T follicular helper cell (primary cell): Measurements from ENCODE around the gene TLX2.
A peak's percentile ranks its signal among the peaks of the same experiment; 100 is the strongest.

ENCODE experiments used
- DNase-seq: peaks from one replicate; pipeline ENCODE4 v3.0.0-alpha.2; 2020; ENCODE audit warnings: low read depth

TLX2 gene

DNA sequence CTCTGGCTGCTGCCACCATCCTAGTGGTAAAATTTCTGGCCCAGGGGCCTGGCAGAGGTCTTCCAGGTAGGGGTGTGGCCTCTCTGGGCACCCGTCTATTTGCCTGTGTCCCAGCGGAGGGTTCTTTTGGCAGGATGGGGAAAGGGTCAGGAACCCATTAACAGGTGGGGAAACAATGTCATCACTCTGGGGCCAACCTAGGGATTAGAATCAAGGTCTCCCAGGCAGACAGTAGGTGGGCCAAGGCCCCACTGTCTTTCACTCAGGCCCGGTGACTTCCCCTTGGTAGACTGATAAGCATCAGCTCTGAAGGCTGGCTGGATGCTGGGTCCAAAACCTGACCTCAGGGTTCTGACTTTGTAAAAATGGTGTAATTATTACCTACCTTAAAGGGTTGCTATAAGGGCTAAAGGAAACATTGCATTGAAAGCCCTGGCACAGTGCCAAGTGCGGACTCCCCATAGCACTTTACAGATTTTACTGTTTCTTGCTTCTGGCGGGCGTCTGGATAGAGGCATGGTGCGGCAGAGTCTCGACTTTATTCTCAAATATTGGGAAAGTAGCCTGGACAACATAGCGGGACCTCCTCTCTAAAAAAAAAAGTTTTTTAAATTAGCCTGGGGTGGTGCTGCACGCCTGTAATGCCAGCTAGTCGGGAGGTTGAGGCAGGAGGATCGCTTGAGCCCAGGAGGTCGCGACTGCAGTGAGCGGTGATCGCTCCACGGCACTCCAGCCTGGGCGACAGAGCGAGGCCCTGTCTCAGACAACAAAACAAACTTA lies 17.1 kb upstream of the TLX2 start:
- DNase-seq: no peak

DNA sequence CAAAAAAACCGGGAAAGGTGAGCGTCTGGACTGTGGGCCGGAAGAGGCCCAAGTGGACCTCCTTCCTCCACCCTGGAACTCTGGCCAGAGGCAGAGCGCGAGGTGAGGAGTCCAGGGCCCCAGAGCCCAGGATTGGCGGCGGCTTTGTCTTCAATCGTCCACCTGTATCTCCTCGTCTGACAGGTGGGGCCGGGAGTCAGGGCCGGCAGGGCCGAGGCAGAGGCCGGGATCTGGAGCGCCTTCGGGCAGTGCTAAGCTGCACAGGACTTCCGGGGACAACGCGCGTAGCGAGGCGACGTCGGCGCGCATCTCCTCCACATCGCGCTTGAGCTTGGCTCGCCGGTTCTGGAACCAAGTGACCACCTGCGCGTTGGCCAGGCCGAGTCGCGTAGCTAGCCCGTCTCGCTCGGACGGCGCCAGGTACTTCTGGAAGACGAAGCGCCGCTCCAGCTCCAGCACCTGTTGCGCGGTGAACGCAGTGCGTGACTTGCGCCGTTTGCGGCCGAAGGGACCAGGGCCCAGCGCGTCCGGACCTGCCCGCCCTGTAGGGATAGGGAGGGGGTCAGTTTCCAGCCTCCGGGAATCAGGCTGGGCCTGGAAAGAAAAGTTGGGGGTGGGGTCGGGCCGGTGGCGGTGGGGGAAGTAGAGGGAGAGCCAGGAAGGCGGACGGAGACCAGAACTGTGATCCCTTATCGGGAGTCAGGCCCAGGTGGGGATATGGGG lies 16.3 kb upstream of the TLX2 start:
- DNase-seq: no peak

DNA sequence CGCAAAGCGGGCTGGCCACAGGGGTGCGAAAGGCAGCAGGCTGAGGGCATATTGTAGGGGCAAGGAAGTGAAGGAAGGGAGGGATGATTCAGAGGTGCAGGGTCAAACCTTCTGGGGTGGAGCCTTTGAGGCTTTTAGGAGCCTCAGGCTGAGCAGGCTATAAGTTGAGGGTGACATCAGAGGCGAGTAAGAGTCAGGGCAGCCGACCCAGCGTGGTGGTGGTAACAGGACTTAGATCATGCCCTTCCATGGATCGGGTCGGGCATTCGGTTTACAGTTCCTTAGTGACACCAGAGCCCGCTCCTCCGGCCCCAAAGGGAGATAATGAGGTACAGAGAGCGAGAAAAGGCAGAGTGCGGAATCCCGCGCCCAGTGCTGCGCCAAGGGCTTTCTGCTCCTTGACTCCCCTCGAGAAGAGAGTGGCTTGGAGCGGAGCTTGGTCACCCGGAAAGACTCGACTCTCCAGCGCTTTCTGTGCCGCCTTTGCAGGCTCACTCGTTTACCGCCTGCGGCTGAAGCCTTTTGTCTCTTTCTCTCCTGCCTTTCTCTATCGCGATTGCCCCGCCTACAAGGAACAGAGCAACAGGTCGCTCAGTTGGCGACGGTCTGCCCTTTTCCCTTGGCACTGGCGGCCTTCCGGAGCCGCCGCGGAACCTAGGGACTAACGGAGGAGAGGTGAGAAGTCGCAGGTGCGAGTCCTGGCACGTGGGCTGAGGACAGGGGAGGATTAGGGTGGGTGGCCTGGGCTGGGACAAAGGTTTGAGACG lies 15.6 kb upstream of the TLX2 start:
- no peak for DNase-seq

DNA sequence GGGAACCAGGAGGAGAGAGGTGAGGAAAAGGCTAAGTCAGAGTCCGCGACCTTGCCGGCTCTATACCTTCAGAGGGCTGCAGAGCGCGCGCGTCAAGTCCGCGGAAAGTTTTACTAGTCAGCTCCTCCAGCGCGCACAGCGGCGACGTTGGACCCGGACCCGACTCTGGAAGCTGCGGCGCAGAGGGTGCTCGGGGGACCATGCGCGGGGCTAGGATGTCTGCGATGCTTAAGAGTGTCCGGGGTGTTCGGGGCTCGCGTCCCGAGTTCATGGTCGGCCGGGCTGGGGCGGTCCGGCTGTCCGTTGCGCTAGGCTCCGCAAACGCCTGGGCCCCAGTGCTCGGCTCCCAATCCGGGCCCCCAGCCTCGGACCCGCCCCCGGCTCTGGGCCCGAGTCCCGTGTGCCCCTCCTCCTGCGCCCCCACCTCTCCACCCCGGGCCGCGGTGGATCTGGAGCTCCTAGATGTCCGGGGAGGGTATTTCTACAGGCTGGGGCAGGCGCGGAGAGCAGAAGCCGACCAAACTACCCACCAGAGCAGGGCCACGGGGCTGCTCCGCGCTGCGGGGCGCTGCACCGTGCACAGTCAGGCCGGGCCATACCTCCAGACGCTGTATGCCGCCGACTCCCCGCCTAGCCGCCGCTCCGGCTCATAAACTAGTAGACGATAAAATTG lies 14.8 kb upstream of the TLX2 start, which contains the start of gene LBX2:
LBX2 (minus strand) TSS at position 337 of the 673 bp plus-strand sequence; CDS start at position 271, 66 bp downstream.
- DNase-seq: no peak

DNA sequence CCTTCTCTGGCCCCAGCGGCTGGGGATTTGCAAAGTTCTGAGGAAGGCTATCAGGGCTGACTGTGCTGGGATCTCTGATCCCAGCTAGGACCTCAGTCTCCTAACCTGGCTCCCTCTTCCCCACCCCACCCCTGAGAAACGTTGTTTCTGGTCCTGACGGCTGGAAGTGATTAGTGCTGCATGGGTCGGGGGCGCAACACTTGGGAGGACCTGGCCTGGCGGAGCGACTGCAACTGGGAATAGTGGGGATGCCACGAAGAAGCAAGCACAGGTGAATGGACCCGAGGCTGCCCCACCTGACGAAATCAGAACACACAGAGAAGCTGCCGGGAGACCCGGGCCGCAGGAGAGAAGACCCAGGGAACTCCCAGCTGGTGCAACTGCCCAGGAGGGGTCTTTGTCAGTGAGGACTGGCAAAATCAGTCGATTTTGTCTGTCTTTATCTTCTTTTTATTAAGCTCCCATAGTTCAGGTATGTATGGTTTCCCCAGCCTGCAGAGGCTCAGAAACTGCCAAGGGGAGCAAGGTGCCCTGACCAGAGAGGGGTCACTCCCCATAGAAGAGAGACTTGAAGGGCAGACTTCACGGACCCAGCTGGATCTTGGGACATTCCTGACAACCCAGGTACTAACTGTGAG lies 14.2 kb upstream of the TLX2 start:
- DNase-seq: no peak

DNA sequence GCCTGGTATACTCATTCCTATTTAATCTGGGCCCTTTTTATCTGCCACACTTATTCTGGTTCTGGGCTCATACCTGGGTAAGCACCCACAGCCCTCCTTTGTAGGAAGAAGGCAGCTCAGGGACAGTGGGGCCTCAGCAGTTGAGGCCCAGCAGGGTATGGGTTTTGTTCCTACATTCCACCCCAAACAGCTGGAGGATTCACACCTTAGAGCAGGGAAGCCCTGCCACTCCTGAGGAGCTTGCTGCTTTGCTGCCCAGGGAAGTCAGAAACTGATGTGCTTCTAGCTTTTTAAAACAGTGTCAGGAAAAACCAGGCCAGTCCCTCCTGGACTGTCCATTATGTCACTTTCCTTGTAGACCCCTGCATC lies 13.7 kb upstream of the TLX2 start:
- no peak for DNase-seq

DNA sequence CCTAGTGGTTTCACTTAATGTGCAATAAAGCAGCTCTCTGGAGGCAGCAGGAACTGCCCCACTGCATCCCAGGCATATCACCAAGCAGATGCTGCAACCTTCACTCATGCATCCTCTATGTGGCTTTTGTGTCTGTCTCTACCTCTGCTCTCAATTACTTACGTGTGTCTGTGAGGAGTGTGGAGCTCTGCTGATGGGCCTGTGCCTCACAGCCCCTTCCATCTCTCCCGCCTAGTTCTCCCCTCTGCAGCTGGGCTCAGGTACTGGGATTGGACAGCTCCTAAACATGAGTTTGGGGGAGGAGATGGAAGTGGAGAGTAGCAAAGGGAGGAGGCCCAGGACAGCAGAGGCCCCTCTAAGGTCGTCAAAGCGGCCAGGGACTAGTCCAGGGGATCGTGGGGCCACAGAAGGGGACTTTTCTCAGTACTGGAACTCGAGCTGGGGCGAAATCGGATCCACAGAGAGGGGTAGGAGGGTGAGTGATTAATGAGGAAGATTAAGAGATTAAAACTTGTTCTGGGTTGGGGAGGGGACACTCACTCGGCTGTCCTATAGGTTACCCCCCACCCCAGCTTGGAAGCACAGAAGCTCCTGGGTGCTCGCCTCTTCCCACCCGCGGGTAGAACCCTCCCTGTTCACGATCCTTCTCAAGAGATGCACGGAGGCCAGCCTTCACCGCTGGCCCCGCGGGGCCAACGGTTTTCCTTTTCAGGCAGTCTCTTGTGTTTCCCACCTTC lies 12.7 kb upstream of the TLX2 start:
- DNase-seq: no peak

DNA sequence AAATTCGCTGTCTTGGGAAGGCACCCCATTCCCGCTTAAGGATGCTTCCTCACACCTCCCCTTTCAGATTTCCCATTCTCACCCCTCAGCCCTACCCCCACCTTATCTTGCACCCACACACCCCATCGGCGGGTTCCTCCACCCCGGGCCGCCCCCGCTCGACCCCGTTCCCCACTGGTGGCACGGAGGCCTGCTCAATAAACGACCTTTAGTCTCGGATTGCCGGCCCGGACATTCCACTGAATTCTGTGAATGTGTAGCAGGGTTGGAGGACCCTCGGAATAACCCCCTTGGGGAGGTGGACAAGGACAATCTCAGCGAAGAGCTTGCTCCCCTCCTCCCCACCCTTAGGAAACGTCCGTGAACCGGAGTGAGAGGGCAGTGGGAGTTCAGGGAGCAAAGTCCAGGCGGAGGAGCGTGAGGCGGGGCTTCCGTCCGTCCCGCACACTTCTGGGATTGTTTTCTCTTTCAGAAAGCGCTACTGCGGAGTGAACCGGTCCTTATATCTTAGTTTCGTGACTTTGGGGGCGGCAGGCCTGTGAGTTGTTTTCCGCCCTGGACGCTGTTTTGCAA lies 12.0 kb upstream of the TLX2 start:
- DNase-seq: no peak

DNA sequence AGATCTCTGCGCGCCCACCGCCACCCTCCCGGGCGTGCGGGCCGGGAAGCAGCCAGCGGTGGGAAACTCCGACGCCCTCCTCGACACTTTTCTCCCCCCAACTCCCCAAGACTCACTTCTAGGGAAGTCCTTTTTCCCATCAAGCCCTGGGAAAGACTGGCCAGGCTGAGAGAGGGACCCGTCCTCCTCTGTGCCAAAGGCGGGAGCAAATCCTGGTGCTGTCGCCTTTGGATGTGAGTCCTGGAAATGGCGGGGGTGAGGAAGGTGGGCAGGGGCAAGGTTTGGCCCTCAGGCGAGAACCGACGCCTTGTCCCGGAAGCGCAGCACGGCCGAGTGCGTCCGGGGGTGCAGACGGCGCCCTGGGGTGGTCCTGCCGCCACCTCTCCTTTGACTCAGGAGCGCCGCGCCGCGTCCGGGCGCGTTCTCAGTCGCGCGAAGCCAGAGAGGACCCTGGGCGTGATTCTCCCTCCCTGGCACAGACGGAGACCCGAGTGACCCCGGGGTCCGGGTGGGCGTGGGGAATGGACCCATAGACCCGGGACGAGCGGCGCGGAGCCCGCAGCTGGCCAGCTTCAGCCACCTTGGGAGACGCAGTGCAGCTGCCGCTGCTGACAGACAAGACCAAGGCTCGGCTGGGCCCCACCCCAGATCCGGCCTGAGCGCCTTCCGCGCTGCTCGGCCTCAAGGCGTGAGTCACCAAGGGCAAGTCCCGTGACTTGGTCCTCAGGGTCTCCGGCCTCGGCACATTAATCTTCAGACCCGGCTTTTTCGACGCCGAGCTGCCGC lies 11.3 kb upstream of the TLX2 start:
- no peak for DNase-seq

DNA sequence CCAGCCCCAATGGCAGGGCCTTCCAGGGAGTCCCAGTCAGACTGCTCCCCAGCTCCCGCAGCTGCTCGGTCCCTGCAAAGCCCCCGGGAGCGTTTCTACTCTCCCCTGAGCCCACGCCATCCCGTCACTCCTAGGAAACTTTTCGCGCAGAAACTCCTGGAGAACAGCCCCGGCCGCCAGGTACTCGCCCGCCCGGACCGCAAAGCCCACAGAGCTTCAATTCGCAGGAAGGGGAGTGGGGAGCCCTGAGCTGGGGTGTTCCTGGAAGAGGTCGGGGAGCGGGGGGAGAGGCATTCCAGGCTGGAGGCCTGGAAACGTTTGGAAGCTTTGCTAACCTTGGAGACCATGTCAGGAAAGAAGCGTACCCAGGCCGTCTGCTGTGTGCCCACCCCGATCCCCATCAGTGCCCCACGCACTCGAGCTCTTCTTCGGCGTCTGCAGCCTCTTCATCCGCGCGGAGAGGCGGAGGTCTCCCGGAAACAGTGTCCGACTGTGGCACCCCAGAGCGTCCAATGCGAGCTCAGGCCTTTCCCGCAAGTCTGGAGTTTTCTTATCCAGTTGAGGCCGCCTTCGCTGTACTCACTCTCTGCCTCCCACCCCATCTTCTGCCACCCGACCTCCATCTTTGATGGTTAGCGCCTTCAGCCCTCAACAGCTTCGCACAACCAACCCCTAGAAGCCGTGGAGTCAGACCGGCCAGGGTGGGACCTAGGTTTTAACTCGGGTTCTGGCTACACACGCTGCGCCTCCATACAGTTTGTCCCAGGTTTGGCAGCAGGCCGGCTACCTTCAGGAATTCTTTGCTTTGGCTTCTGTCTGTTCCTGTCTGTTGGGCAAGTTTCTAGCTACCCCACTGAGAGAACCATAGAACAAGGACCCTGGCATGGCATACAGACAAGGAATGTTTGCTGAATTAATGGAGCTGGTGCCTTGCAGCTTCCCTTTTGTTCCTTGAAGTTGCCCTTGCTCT lies 10.5 kb upstream of the TLX2 start:
- DNase-seq: no peak

DNA sequence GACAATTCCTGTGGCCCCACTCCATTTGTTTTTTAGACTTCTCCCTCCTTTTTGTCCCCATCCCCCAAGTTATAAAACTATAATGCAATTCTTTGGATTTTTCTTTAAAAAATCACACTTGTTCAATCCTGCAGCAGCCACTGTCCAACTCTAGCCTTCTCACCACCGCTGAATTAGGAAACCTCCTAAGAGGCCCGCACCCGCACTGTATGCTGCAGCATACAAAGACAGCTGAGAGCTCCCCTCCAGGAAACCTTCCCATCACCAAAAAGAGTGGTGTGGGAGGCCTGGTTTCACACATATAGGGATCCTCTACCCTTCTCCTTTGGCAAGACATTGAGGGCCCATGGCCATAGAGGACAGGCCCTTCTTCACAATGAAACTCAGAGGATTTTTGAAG lies 9.7 kb upstream of the TLX2 start:
- DNase-seq: no peak

DNA sequence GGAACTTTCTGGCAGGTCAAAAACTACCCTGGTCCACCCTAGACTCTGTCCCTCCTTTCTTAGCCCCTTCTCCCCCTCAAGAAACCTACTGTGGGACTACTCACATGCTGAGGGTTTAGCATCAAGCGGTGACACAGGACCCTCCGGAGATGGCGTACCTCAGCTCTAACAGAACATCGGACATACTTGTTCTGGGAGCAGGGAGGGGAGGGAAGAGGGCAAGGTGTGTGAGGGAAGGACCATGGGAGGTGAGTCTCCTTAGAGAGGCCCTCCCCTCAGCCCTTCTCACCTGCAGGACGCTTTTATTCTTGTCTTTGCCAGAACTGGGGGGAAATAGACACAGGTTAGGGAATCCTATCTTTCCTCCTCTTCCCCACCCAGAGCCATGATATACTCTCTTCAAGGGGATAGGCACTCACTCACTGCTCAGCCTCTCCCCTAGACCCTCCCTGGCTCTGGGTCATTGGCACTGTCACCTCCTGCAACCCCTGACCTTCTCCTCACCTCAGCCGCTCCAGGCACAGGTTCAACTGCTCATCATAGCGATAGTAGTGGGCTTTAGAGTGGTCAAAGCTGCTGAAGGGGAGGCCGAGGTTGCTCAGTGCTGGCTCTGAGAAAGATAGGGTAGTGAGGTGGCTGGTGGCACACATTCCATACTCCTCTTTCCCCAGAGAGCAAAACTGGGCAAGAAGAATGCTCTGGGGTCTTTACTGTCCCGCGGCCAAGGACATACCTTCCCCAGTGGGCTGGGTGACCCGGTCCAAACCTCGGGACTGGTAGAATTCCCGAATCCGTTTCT lies 8.6 kb upstream of the TLX2 start:
- no peak for DNase-seq

DNA sequence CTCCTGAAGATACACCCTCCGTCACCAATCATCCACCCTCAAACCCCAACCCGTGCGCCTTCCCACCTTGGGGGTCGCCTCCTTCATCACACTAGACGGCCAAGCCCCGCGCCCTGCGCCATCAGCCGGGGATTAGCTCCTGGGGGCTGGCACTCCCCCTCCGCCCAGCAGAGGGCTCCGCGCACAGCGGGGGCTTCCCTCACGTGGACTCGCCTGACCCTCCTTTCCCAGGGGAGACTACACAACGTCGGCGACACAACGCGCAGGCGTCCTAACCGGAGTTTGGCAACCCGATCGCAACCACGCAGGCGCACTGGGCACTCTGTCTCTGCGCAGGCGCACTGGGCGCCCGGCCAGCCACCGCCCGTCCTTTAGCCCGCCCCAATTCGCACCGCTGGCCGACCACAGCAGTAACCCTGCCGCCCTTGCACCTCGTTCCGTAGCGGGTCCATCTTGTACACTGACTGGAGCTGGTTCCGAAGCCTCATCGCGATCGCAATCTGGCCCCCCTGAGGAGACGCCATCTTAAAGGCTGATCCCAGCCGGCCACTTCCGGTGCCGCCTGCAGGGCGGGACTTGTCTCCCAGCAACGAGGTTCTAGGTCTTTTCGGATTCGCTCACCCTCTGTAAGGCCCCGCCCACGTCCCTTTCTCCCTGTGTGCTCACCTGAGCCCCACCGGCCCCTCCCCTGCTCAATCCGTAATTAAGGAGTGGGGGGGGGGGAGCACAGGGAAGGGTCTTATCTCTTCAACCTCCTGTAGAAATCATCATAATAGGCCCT lies 6.9 kb upstream of the TLX2 start, which contains the start of gene PCGF1:
PCGF1 (minus strand) TSS at position 551 of the 781 bp plus-strand sequence; CDS start at position 524, 27 bp downstream.
- peak; percentile 97 for DNase-seq

DNA sequence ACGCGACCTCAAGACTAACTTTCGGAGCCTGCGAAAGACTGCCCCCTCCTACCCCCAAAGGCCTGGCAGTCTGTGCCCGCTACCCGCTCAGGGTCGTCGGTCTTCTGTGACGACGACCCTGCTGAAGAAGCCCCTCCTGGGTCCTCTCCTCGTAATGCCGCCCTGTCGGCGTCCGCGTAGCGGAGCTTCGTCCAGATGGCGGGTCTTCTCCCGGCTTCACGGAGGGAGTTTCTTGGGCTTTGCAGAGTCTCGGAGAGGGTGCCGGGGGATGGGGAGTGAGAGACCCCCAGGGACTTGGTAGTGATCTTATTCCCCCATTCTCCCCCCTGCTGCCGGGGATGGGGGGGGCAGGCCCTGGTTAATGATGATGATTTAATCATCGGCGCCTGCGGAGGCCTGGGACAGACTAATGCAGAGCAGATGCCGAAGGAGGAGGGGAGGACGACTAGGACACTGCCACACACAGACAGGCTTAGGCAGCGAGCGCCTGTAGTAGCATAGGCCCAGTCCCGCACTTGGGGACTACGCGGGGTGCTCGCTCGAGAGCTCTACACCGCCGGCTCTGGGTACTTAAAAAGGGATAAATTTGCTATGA lies 6.2 kb upstream of the TLX2 start:
- no peak for DNase-seq

DNA sequence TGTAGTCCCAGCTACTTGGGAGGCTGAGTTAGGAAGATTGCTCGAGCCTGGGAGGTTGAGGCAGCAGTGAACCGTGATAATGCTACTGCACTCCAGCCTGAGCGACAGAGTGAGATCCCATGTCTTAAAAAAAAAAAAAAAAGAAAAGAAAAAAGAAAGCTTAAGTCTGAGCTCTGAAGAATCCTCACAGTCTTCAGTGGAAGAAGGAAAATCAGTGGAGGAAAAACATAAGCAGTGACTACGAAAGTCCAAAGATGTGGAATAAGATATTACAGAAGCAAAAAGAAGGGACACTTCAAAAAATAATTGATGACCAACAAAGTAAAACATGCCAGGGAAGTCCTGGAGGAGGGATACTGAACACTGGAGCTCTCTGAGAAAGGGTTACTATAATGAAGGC lies 4.0 kb upstream of the TLX2 start:
- no peak for DNase-seq
